ENCODE data around the gene TACC3.

TACC3 gene

GRCh38 chr4:1741208-1741607, 19.9 kb downstream of the TACC3 start:
- Histone ChIP-seq H3K4me1 (ENCODE audit: control insufficient read depth in 1 of 2, insufficient read depth in 1 of 2, low read depth in 1 of 2, low read length in 1 of 2) (no peaks in the 10 kb centered on the region), H3K36me3 (peaks cover 97% of the 10 kb centered on the region), H3K27ac (no peak overlapping the region), H3K27me3 (no peaks in the 10 kb centered on the region), H3K9me3 (peaks cover 8% of the 10 kb centered on the region), H3K4me3 (ENCODE audit: low read depth in 1 of 2, low read length in 1 of 2) (no peak overlapping the region)
- TF ChIP-seq CTCF (IDR thresholded peaks at IDR 0.05) = no peak

GRCh38 chr4:1743551-1743950, 22.2 kb downstream of the TACC3 start:
- Histone ChIP-seq H3K9me3 (peaks cover under 1% of the 10 kb centered on the region), H3K36me3 (peaks cover 73% of the 10 kb centered on the region), H3K27me3 (peaks cover 9% of the 10 kb centered on the region), H3K27ac (no peak overlapping the region), H3K4me3 (ENCODE audit: low read depth in 1 of 2, low read length in 1 of 2) (no peak overlapping the region), H3K4me1 (ENCODE audit: control insufficient read depth in 1 of 2, insufficient read depth in 1 of 2, low read depth in 1 of 2, low read length in 1 of 2) (no peaks in the 10 kb centered on the region)
- TF ChIP-seq CTCF (IDR thresholded peaks at IDR 0.05) = no peak

- Histone ChIP-seq H3K27ac (no peak overlapping the region), H3K27me3 (peaks cover 11% of the 10 kb centered on the region), H3K36me3 (peaks cover 69% of the 10 kb centered on the region), H3K4me1 (ENCODE audit: control insufficient read depth in 1 of 2, insufficient read depth in 1 of 2, low read depth in 1 of 2, low read length in 1 of 2) (no peaks in the 10 kb centered on the region), H3K9me3 (no peaks in the 10 kb centered on the region), H3K4me3 (ENCODE audit: low read depth in 1 of 2, low read length in 1 of 2) (no peak overlapping the region)
- TF ChIP-seq CTCF (IDR thresholded peaks at IDR 0.05) = no peak
Measured at GRCh38 chr4:1743975-1744374, 22.7 kb downstream of the TACC3 start.

GRCh38 chr4:1744552-1744951, 23.2 kb downstream of the TACC3 start:
- Histone ChIP-seq H3K36me3 (peaks cover 63% of the 10 kb centered on the region), H3K4me1 (ENCODE audit: control insufficient read depth in 1 of 2, insufficient read depth in 1 of 2, low read depth in 1 of 2, low read length in 1 of 2) (no peaks in the 10 kb centered on the region), H3K9me3 (no peaks in the 10 kb centered on the region), H3K27ac (peak overlapping the region; percentile 42), H3K4me3 (ENCODE audit: low read depth in 1 of 2, low read length in 1 of 2) (no peak overlapping the region), H3K27me3 (peaks cover 11% of the 10 kb centered on the region)
- TF ChIP-seq CTCF (IDR thresholded peaks at IDR 0.05) = no peak

- H3K27me3 ChIP-seq = peaks cover 11% of the 10 kb centered on the region
- no peak for TF ChIP-seq CTCF (IDR thresholded peaks at IDR 0.05)
- H3K4me1 ChIP-seq (ENCODE audit: control insufficient read depth in 1 of 2, insufficient read depth in 1 of 2, low read depth in 1 of 2, low read length in 1 of 2) = no peaks in the 10 kb centered on the region
- no peak overlapping the region for H3K4me3 ChIP-seq (ENCODE audit: low read depth in 1 of 2, low read length in 1 of 2)
- peak overlapping the region; percentile 42 for H3K27ac ChIP-seq
- no peaks in the 10 kb centered on the region for H3K9me3 ChIP-seq
- peaks cover 57% of the 10 kb centered on the region for H3K36me3 ChIP-seq
Measured at GRCh38 chr4:1745165-1745564, 23.8 kb downstream of the TACC3 start.

- H3K27me3 ChIP-seq = peaks cover 11% of the 10 kb centered on the region
- H3K4me1 ChIP-seq (ENCODE audit: control insufficient read depth in 1 of 2, insufficient read depth in 1 of 2, low read depth in 1 of 2, low read length in 1 of 2) = no peaks in the 10 kb centered on the region
- H3K4me3 ChIP-seq (ENCODE audit: low read depth in 1 of 2, low read length in 1 of 2) = no peak overlapping the region
- no peaks in the 10 kb centered on the region for H3K9me3 ChIP-seq
- peak overlapping the region; percentile 10 for H3K27ac ChIP-seq
- no peak for TF ChIP-seq CTCF (IDR thresholded peaks at IDR 0.05)
- peaks cover 52% of the 10 kb centered on the region for H3K36me3 ChIP-seq
Measured at GRCh38 chr4:1745697-1746096, 24.4 kb downstream of the TACC3 start.

Data from neutrophil (primary cell).